ENCODE results near the gene VWA7. TPM values are rescaled to one million over a fixed set of nuclear protein-coding genes. Genes with fewer than 3 reads are reported as not detected.

Gene VWA7
- total RNA-seq, 2 donors from 2014 or later, result 4.2 to 6.3 TPM

- no peak for ATAC-seq
- H3K27ac ChIP-seq, result no peak overlapping the region
- H3K4me3 ChIP-seq, result no peak overlapping the region
- peaks cover 22% of the 10 kb centered on the region for H3K4me1 ChIP-seq
- H3K27me3 ChIP-seq, result no peaks in the 10 kb centered on the region
- TF ChIP-seq POLR2A (IDR thresholded peaks at IDR 0.05) (no peak), CTCF (IDR thresholded peaks at IDR 0.05) (no peak)
- WGBS, 2 donors, result 83 to 85% methylated on average over 4 to 12 of the region's 12 CpGs
- no peaks in the 10 kb centered on the region for H3K9me3 ChIP-seq
- H3K36me3 ChIP-seq (replicated peaks in 1 of 2; ENCODE audit: insufficient read depth in 1 of 2, low read depth in 2 of 2), result peaks cover 0 to 3% of the 10 kb centered on the region in 2 donors
- intact Hi-C loops (cut with DNase I), result no loop called here
- DNase-seq, result no peak
Measured at GRCh38 chr6:31792761-31793171, 15.6 kb upstream of the VWA7 start.

GRCh38 chr6:31792090-31792374 lies 14.9 kb upstream of the VWA7 start:
- no peak overlapping the region for H3K27ac ChIP-seq

GRCh38 chr6:31791324-31792089 lies 14.4 kb upstream of the VWA7 start:
- DNase-seq, result peak; percentile 39 to 68 (median 47)
- ATAC-seq, result no peak
- Histone ChIP-seq H3K27ac (no peak overlapping the region), H3K4me1 (peaks cover 22% of the 10 kb centered on the region), H3K9me3 (no peaks in the 10 kb centered on the region), H3K27me3 (no peaks in the 10 kb centered on the region), H3K36me3 (replicated peaks in 1 of 2; ENCODE audit: insufficient read depth in 1 of 2, low read depth in 2 of 2) (peaks cover 0 to 3% of the 10 kb centered on the region in 2 donors), H3K4me3 (no peak overlapping the region)
- TF ChIP-seq POLR2A (IDR thresholded peaks at IDR 0.05) (no peak), CTCF (IDR thresholded peaks at IDR 0.05) (peak in 6 of 7 experiments; percentile 34 to 66 (median 50))
- WGBS, 2 donors, result 65 to 70% methylated on average over 10 to 12 of the region's 12 CpGs
- intact Hi-C loops (cut with DNase I), result no loop called here

More at GRCh38 chr6:31792090-31792374, 14.9 kb upstream of the VWA7 start:
- no peak for TF ChIP-seq CTCF (IDR thresholded peaks at IDR 0.05)
- TF ChIP-seq POLR2A (IDR thresholded peaks at IDR 0.05), result no peak
- DNase-seq (no peak), ATAC-seq (no peak)
- intact Hi-C loops (cut with DNase I), result no loop called here
- Histone ChIP-seq H3K9me3 (no peaks in the 10 kb centered on the region), H3K36me3 (replicated peaks in 1 of 2; ENCODE audit: insufficient read depth in 1 of 2, low read depth in 2 of 2) (peaks cover 0 to 3% of the 10 kb centered on the region in 2 donors), H3K4me1 (peaks cover 22% of the 10 kb centered on the region), H3K27me3 (no peaks in the 10 kb centered on the region), H3K4me3 (no peak overlapping the region)
- 76 to 87% methylated on average over 3 of the region's 3 CpGs for WGBS, 2 donors

- 91 to 96% methylated on average over 10 to 11 of the region's 11 CpGs for WGBS, 2 donors
- no peaks in the 10 kb centered on the region for H3K4me1 ChIP-seq
Measured at GRCh38 chr6:31785475-31785874, 8.3 kb upstream of the VWA7 start.

More at GRCh38 chr6:31785475-31785874, 8.3 kb upstream of the VWA7 start:
- no peak for DNase-seq
- Histone ChIP-seq H3K36me3 (replicated peaks in 1 of 2; ENCODE audit: insufficient read depth in 1 of 2, low read depth in 2 of 2) (peaks cover 0 to 29% of the 10 kb centered on the region in 2 donors), H3K27me3 (no peaks in the 10 kb centered on the region), H3K9me3 (no peaks in the 10 kb centered on the region), H3K4me3 (no peak overlapping the region), H3K27ac (no peak overlapping the region)
- no peak for ATAC-seq
- TF ChIP-seq CTCF (IDR thresholded peaks at IDR 0.05) (no peak), POLR2A (IDR thresholded peaks at IDR 0.05) (no peak)
- intact Hi-C loops (cut with DNase I), result no loop called here

Measured in body of pancreas (tissue), 4 donors.